Endothelial cell of umbilical vein (primary cell): ENCODE data around the gene CPXM2. TPM values are rescaled to one million over a fixed set of nuclear protein-coding genes. Genes with fewer than 3 reads are reported as not detected.
A peak's percentile ranks its signal among the peaks of the same experiment; 100 is the strongest.

ENCODE experiments used
- BruUV-seq: library from RNA; stranded (reverse); fragments of 400-500 nt; replicated peaks from 2 replicates; lab custom pipeline; 2021; lab: Mats Ljungman, UMichigan
- CTCF ChIA-PET: fragments of 300-600, 350-600 bp; sonication (Branson Sonifier 250); formaldehyde crosslinking; loops from one replicate; lab custom pipeline; 2021; ENCODE audit warnings: antibody characterized with exemption, inconsistent platforms; lab: Charles Lee
- POLR2A ChIA-PET: fragments of 300-600, 350-600 bp; sonication (Branson Sonifier 250); formaldehyde crosslinking; loops from one replicate; lab custom pipeline; 2021; ENCODE audit warnings: antibody characterized with exemption, inconsistent platforms; lab: Charles Lee
- DNase-seq: peaks from one replicate; pipeline ENCODE4 v3.0.0-alpha.2; 2011; ENCODE audit warnings: low read depth, low spot score
- FAIRE-seq: peaks from 2 replicates; lab custom pipeline; 2011; peaks lifted over from hg19 to GRCh38; lab: Jason Lieb, UNC
- H2AFZ ChIP-seq: 2 replicates; pipeline ENCODE4 v1.6.0; 2012; ENCODE audit warnings: low read depth, low read length, control low read depth, inconsistent platforms
- H3K27ac ChIP-seq: 2 replicates; pipeline ENCODE4 v1.5.1; 2011; ENCODE audit warnings: low read depth, mild to moderate bottlenecking, control low read depth, low read length, moderate library complexity; ENCODE audit not compliant: insufficient read depth
- H3K27me3 ChIP-seq, 2 experiments: 2 replicates each; pipeline versions ENCODE4 v1.6.0 to v1.6.1; 2011; ENCODE audit warnings: low read length in 2 of 2, mixed read lengths in 1 of 2; ENCODE audit not compliant: control insufficient read depth in 2 of 2, insufficient read depth in 2 of 2
- H3K36me3 ChIP-seq, 2 experiments: 2 replicates in 1 of 2; 3 replicates in 1 of 2; pipeline ENCODE4 v1.5.1; 2011; ENCODE audit warnings: low read length in 2 of 2, mild to moderate bottlenecking in 1 of 2, moderate library complexity in 1 of 2; ENCODE audit not compliant: control insufficient read depth in 2 of 2, insufficient read depth in 2 of 2; ENCODE audit errors: extremely low read depth in 1 of 2
- H3K4me1 ChIP-seq: 3 replicates; pipeline ENCODE4 v1.5.1; 2011; ENCODE audit warnings: mild to moderate bottlenecking, low read length; ENCODE audit not compliant: control insufficient read depth, insufficient read depth; ENCODE audit errors: extremely low read depth
- H3K4me2 ChIP-seq: 2 replicates; pipeline ENCODE4 v1.6.1; 2011; ENCODE audit warnings: low read length, control low read depth, mixed read lengths; ENCODE audit not compliant: insufficient read depth
- H3K4me3 ChIP-seq, 3 experiments: fragments of 200-600 bp in 1 of 3; sonication (generic), shearing (Covaris generic) in 1 of 3; replicated peaks in 1 of 3; 2 replicates each; pipeline ENCODE4 v1.5.1; 2011 to 2016; ENCODE audit warnings: control low read depth in 3 of 3, low read length in 3 of 3, mild to moderate bottlenecking in 2 of 3, inconsistent platforms in 1 of 3, low read depth in 1 of 3, moderate library complexity in 1 of 3; ENCODE audit not compliant: insufficient read depth in 1 of 3
- H3K79me2 ChIP-seq: 2 replicates; pipeline ENCODE4 v1.6.0; 2012; ENCODE audit warnings: low read length, inconsistent platforms; ENCODE audit not compliant: control insufficient read depth, insufficient read depth
- H3K9ac ChIP-seq: replicated peaks from 2 replicates; pipeline ENCODE3; 2011; ENCODE audit warnings: low read length, control low read depth; ENCODE audit not compliant: insufficient read depth; ENCODE audit errors: extremely low read depth
- H3K9me1 ChIP-seq: replicated peaks from 3 replicates; pipeline ENCODE4 v1.6.0; 2011; ENCODE audit warnings: mild to moderate bottlenecking, low read length; ENCODE audit not compliant: control insufficient read depth, insufficient read depth; ENCODE audit errors: extremely low read depth
- H3K9me3 ChIP-seq: replicated peaks from 2 replicates; pipeline ENCODE4 v1.5.1; 2012; ENCODE audit warnings: low read length, inconsistent platforms; ENCODE audit not compliant: control insufficient read depth, insufficient read depth
- H4K20me1 ChIP-seq: replicated peaks from 2 replicates; pipeline ENCODE3; 2011; ENCODE audit warnings: mild to moderate bottlenecking, low read length; ENCODE audit not compliant: control insufficient read depth, insufficient read depth; ENCODE audit errors: extremely low read depth
- CTCF ChIP-seq, 2 donors: IDR thresholded peaks; 1 replicate in 1 of 2; 2 replicates in 1 of 2; pipeline ENCODE4 v1.5.1; 2011; ENCODE audit warnings: low read length in 2 of 2, mild to moderate bottlenecking in 2 of 2, moderate library complexity in 2 of 2, control low read depth in 1 of 2, inconsistent platforms in 1 of 2, low read depth in 1 of 2; ENCODE audit not compliant: insufficient read depth in 1 of 2; ENCODE audit errors: extremely low read depth in 1 of 2
- EZH2 ChIP-seq: IDR thresholded peaks from 2 replicates; pipeline ENCODE4 v1.6.1; 2012; ENCODE audit warnings: borderline replicate concordance, low read depth, mild to moderate bottlenecking, moderate library complexity, low read length, inconsistent platforms; ENCODE audit not compliant: severe bottlenecking
- FOS ChIP-seq: IDR thresholded peaks from 2 replicates; pipeline ENCODE4 v1.6.1; 2011; ENCODE audit warnings: mild to moderate bottlenecking, low read length, moderate library complexity, borderline replicate concordance; ENCODE audit not compliant: insufficient read depth
- GATA2 ChIP-seq: IDR thresholded peaks from 2 replicates; pipeline ENCODE4 v1.7.0; 2011; ENCODE audit warnings: low read depth, mild to moderate bottlenecking, moderate library complexity, mixed read lengths, low read length; ENCODE audit not compliant: insufficient read length, insufficient read depth
- JUN ChIP-seq: IDR thresholded peaks from 2 replicates; pipeline ENCODE4 v1.6.1; 2011; ENCODE audit warnings: borderline replicate concordance, low read depth; ENCODE audit not compliant: insufficient read length, insufficient read depth
- MAX ChIP-seq: IDR thresholded peaks from 2 replicates; pipeline ENCODE4 v1.6.1; 2011; ENCODE audit not compliant: insufficient read depth, insufficient read length
- MYC ChIP-seq: IDR thresholded peaks from one replicate; pipeline ENCODE4 v1.6.1; 2011; ENCODE audit warnings: mild to moderate bottlenecking, low read depth, low read length
- POLR2A ChIP-seq: IDR thresholded peaks from 2 replicates; pipeline ENCODE4 v1.6.1; 2012; ENCODE audit warnings: low read depth, mild to moderate bottlenecking, control low read depth, low read length
- POLR2AphosphoS5 ChIP-seq: IDR thresholded peaks from 2 replicates; pipeline ENCODE4 v1.6.1; 2012; ENCODE audit warnings: low read depth, mild to moderate bottlenecking, control low read depth, low read length, moderate library complexity; ENCODE audit not compliant: insufficient read depth
- dilution Hi-C: fragments of 300-500 bp; cut with MboI; formaldehyde crosslinking; loops from one replicate; pipeline ENCODE4 v1.15.0; 2019; ENCODE audit warnings: low sequenced_read_pairs; ENCODE audit not compliant: extremely low pct_ligation_motif_present
- intact Hi-C: fragments of 100-400 bp; cut with micrococcal nuclease; formaldehyde crosslinking; loops from one replicate; pipeline ENCODE4 v1.10.0; 2022
- polyA plus RNA-seq, 4 experiments: library from polyadenylated mRNA; depleted of rRNA in 3 of 4; stranded (reverse) in 3 of 4; unstranded in 1 of 4; fragments of >200 nt; gene quantifications; 2 replicates each; pipeline versions ENCODE4 v1.2.1 to v1.2.3, GENCODE V29; 2011 to 2012; ENCODE audit warnings: missing spikeins in 1 of 4
- total RNA-seq: library from RNA; stranded (reverse); gene quantifications from 2 replicates; pipeline ENCODE4 v1.2.3, GENCODE V29; 2021

Gene CPXM2
- total and polyA plus RNA-seq, 2 donors (not counting 3 experiments of a cell fraction or from before 2014, with no cell fraction given): 1.8 to 2.7 TPM

GRCh38 chr10:123848564-123849457, 42.8 kb downstream of the CPXM2 start:
- ChIA-PET POLR2A (no interaction called here), CTCF (interaction anchor here (0.7 kb wide), 1 partner anchor 49 kb away, joined by 3 read pairs; no protein-coding TSS in a partner anchor)
- no peaks in the 10 kb centered on the region for H3K9me1 ChIP-seq
- dilution Hi-C loops (no loop called here), intact Hi-C loops (loop anchor here (1.0 kb wide), 1 partner anchor 40 kb away; no protein-coding TSS in a partner anchor)
- H3K4me3 ChIP-seq: no peak overlapping the region
- FAIRE-seq (peak; percentile 24), DNase-seq (peak; percentile 4)
- H3K4me1 ChIP-seq: peaks cover 5% of the 10 kb centered on the region
- H3K4me2 ChIP-seq: no peak overlapping the region
- H2AFZ ChIP-seq: no peak overlapping the region
- TF ChIP-seq JUN: peak; percentile 45
- TF ChIP-seq EZH2: no peak
- BruUV-seq: no TSS peak
- no peaks in the 10 kb centered on the region for H4K20me1 ChIP-seq
- no peaks in the 10 kb centered on the region for H3K79me2 ChIP-seq
- H3K9me3 ChIP-seq: no peaks in the 10 kb centered on the region
- no peaks in the 10 kb centered on the region for H3K27me3 ChIP-seq
- H3K9ac ChIP-seq: no peak overlapping the region
- no peak overlapping the region for H3K27ac ChIP-seq
- no peaks in the 10 kb centered on the region for H3K36me3 ChIP-seq

- no peak overlapping the region for H3K4me3 ChIP-seq
- H3K79me2 ChIP-seq: no peaks in the 10 kb centered on the region
- dilution Hi-C loops (no loop called here), intact Hi-C loops (no loop called here)
- H3K4me2 ChIP-seq: no peak overlapping the region
- H4K20me1 ChIP-seq: no peaks in the 10 kb centered on the region
- no peaks in the 10 kb centered on the region for H3K36me3 ChIP-seq
- TF ChIP-seq MAX (no peak), CTCF (IDR thresholded peaks at IDR 0.05; ENCODE audit: extremely low read depth in 1 of 2, insufficient read depth in 1 of 2, low read depth in 1 of 2, low read length in 2 of 2) (no peak), JUN (no peak), GATA2 (no peak), MYC (no peak), POLR2AphosphoS5 (no peak), POLR2A (no peak), EZH2 (no peak), FOS (no peak)
- ChIA-PET CTCF (no interaction called here), POLR2A (no interaction called here)
- BruUV-seq: no TSS peak
- no peak overlapping the region for H3K27ac ChIP-seq
- DNase-seq (no peak), FAIRE-seq (no peak)
- H2AFZ ChIP-seq: no peak overlapping the region
- no peaks in the 10 kb centered on the region for H3K27me3 ChIP-seq
- H3K9me3 ChIP-seq: no peaks in the 10 kb centered on the region
- no peak overlapping the region for H3K9ac ChIP-seq
- H3K4me1 ChIP-seq: peaks cover 5% of the 10 kb centered on the region
- no peaks in the 10 kb centered on the region for H3K9me1 ChIP-seq
Observed at GRCh38 chr10:123847686-123848432, 43.7 kb downstream of the CPXM2 start.
